ENCODE data around the gene HSD11B2.

Gene HSD11B2

DNA sequence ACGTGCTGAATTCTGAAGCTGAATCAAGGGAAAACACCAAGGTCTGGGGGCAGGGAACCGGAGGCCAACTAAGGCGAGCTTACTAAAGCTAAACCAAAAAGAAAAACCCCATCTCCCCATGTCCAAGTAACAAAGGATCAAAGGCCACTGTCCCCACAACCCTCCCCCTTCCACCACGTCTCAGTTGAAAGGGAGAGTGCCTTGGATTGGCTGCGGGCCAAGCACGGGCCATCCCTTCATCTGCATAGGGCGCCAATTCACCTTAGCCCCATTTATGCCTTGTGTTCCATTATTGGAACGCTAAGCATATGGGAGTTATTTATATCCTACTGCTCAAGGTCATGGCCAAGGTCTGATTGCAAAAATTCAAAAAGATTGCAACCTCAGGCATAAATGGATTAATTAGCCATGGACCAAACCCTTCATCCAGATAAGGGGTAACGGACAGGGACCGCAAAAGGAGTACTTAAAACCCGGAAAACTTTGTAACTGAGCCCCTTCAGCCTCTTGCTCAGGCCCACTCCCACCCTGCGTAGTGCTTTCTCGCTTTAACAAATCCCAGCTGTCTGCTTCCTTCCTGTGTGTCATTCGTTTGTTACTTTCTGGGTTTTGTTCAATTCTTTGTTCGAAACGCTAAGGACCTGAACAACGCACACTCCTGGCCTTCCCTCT lies 50.8 kb downstream of the HSD11B2 start:
- no peak for DNase-seq

DNA sequence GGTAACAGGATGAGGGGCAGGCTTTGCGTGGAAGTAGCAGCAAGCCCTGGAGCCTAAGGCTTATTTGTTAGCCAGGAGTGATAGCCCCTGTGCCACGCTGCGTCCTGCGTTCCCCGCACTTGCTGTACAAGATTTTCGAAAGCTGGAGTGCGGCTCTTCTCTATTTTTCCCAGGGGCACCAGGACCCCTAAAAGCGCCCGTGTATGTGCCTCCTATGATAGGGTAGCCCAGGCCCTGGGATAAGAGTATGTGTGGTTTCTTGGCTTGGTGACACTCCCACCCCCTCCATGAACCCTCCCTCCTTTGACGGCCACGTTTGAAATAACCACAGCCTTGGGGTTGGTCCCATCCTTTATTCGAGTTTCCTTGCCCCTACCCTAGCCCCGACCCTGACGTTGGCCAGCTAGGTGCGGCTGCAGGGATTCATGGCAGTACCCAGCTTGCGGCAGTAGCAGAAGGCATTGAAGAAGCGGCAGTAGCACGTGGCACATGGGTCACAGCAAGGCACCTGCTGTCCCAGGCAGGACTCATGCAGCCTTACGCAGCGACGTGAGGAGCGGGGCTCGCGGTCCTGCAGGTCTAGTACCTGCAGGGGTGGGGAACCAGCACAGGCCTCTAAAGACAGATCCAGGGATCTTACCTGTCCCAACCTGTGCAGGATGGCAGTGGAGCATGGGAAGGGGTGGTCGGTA lies 51.5 kb downstream of the HSD11B2 start:
- DNase-seq = no peak

DNA sequence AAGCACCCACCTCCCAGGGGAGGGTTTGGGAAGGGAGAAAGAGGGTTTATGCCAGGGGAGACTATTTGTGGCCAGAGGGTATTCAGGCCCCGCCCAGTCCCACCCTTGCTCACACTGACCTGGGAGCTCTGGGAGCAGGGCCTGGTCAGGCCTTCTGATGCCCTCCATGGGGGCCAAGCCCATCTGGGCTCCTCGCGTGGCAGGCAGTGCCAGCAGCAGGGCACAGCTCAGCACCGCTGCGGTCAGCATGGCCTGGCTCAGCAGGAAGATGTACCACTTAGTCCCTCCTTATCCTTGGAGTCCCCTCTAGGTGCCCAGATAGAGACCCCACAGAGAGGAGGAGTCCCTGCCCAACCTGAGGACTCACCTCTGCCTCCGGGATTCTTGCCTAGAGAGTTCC lies 52.2 kb downstream of the HSD11B2 start, which contains the start of gene AGRP:
Gene AGRP (minus strand): TSS at position 398 of the 400 bp plus-strand sequence. CDS start 149 bp downstream, at position 249.
- DNase-seq = no peak

DNA sequence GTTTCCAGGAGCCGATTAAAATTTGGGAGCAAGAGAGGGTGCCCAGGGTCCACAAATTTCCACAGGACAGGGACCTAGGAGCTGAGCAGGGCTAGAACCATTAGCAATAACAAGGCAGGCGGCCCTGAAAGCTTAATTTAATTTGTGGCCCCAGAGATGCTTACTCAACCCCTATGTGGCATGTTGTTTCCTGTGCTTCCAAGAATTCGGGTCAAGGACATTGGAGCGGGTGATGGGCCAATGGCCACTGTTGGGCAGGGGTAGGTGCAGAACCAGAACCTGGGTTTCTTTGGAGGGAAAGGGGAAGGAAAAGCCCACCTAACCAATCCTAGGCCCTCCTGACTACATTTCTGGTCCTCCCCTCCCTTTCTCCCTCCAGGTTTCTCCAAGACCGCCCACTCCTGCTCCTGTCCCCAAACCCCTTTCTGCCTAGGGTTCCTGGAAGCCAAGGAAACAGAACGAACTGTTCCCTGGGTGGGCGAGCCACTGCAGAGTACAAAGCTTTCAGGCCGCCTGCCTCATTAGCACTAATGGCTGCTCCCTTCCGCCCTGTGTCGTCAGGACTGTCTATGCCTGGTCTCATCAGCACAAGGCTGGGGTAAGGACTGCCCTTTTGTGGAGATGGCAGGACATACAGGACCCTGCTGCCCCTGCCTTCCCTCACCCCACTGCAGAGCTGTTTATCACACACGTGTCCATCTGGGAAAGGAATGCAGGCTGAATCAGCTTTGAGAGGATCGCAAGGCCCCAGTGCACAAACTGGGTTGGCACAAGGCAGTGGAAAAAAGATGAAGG lies 53.0 kb downstream of the HSD11B2 start:
- no peak for DNase-seq

DNA sequence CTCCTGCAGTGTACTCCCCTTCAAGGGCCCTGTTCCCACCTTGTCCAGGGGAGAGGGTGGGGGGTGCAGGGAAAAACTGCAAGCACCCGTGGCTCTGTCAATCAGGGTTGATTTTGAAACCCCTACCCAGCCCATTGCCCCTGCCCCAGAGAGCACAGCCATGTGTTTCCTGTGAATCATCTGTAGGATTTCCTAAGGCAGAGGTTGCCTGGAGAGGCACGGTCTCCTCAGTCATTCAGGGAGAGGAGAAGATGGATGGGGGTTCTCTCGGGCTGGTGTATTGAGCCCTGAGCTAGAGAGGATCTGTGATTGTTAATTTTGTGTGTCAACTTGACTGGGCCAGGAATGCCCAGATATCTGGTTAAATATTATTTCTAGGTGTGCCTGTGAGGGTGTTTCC lies 55.9 kb downstream of the HSD11B2 start:
- DNase-seq = no peak
